Epithelial cell of proximal tubule (primary cell): ENCODE data around the gene HES3. TPM values are rescaled to one million over a fixed set of nuclear protein-coding genes. Genes with fewer than 3 reads are reported as not detected.

Experiments used
- DNase-seq: peaks from one replicate; pipeline ENCODE4 v3.0.0-alpha.2; 2011; ENCODE audit warnings: low read depth
- H3K4me3 ChIP-seq: 2 replicates; pipeline ENCODE4 v1.5.1; 2011; ENCODE audit warnings: low read depth, mild to moderate bottlenecking, low read length
- total RNA-seq: library from RNA; depleted of rRNA; stranded (reverse); fragments of >200 nt; gene quantifications from 2 replicates; pipeline ENCODE4 v1.2.3, GENCODE V29; 2015
- TF ChIP-seq, protein P1 (sequence below): conservative IDR thresholded peaks from 2 replicates; pipeline ENCODE4 v1.5.1; 2012; ENCODE audit warnings: low read depth, mild to moderate bottlenecking, low read length

HES3 gene
- total RNA-seq, 1 donor from 2014 or later = not detected

DNA sequence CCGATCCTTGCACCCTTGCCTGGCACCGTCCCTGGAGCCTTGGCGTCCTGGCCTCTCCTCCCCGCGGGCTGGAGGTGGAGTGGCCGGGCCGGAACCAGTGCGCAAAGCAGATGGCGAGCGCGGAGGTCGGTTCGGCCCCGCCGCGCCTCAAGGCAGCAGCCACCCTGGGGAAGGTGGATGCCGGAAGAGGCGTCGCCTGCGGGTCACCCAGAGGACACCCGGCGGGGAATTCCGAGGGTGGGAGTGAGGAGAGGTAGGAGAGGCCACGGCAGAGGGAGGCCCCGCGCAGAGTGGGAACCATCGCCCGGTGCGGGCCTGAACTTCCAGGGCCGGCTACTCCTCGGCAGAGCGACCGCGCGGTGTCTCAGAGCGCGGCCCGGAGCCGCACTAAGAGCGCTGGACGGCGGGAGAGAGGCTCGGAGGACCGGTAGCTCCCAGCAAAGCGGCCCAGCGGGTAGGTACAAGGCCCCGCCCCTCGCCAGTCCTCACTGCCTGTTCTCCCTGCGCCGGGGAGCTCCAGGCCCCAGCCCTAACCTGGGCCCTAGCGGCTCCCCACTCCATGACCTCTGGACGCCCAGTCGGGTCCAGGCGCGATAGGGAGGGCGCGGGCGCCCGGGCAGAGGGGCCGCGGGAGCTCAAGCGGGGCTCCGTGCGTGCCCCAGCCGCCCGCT lies 38.0 kb upstream of the HES3 start, which contains the start of gene RNF207:
Gene RNF207 (plus strand): TSS at position 271 of the 671 bp plus-strand sequence. CDS start 417 bp downstream, outside the sequence.
- TF ChIP-seq, protein P1, sequence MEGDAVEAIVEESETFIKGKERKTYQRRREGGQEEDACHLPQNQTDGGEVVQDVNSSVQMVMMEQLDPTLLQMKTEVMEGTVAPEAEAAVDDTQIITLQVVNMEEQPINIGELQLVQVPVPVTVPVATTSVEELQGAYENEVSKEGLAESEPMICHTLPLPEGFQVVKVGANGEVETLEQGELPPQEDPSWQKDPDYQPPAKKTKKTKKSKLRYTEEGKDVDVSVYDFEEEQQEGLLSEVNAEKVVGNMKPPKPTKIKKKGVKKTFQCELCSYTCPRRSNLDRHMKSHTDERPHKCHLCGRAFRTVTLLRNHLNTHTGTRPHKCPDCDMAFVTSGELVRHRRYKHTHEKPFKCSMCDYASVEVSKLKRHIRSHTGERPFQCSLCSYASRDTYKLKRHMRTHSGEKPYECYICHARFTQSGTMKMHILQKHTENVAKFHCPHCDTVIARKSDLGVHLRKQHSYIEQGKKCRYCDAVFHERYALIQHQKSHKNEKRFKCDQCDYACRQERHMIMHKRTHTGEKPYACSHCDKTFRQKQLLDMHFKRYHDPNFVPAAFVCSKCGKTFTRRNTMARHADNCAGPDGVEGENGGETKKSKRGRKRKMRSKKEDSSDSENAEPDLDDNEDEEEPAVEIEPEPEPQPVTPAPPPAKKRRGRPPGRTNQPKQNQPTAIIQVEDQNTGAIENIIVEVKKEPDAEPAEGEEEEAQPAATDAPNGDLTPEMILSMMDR = no peak
- H3K4me3 ChIP-seq = peak within 1 kb of the TSS; percentile 90
- DNase-seq = no peak

DNA sequence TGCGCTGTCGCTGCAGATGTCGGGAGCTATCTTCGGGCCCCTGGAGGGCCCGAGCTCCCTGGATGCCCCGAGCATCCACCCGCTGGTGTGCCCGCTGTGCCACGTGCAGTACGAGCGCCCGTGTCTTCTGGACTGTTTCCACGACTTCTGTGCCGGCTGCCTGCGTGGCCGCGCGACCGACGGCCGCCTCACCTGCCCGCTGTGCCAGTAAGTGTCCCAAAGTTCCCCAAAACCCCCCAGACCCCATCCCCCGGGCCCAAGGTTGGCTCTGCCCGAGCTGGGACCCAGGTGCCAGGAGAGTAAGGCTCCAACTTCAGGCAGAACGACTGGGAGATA lies 37.5 kb upstream of the HES3 start:
- TF ChIP-seq, protein P1 = no peak
- no peak for DNase-seq
- peak overlapping the region; percentile 90 for H3K4me3 ChIP-seq

DNA sequence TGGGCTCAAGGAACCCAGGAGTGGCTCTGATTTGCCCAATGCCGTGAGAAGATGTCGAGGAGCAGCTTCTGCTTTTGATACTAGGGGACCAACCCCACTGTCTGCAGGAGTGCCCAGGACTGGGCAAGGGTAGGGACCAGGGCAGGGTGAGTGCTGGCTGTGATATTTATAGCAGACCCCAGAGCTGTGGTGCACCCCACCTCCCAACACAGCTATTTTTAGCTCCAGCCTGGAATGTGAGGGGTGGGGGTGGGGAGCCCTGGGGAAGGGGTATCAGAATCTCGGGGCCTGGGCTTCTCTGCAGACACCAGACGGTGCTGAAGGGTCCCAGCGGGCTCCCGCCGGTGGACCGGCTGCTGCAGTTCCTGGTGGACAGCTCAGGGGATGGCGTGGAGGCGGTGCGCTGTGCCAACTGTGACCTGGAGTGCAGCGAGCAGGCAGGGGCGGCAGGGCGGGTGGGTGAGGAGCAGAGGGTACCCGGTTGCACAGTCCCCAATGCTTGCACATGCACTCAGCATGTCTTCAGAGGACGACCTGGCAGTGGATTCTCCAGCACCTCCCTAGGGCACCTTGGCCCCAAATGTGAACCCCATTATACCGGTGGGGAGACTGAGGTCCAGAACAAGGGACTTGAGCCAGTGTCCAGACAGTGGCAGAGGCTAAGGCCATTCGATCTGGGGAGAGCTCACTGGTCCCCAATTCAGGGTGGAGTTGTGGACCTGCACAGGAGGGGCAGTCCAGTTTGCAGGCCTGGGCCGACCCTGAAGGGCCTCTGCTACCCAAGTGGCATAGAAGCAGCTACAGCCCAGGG lies 36.7 kb upstream of the HES3 start:
- no peak for DNase-seq
- peak overlapping the region; percentile 90 for H3K4me3 ChIP-seq
- TF ChIP-seq, protein P1 = no peak

DNA sequence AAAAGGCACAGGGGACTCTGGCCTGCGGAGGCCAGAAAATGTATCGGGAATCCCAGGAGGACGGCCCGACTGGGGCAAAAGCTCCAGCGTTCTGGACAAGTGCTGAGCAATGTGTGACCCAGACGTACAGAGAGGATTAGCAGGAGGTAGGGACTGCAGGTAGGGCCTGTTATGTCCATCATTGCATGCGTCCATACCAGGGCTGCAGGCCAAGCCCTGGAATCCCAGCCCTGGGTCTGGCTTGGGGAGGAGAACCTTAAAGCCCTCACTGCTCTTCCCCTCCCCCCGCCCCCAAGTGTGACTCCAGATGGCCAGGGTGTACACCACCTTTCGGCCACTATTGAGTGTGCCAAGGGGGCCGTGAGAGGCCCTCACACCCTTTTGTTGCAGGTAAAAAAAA lies 36.1 kb upstream of the HES3 start:
- no peak overlapping the region for H3K4me3 ChIP-seq
- no peak for DNase-seq
- TF ChIP-seq, protein P1 = no peak

DNA sequence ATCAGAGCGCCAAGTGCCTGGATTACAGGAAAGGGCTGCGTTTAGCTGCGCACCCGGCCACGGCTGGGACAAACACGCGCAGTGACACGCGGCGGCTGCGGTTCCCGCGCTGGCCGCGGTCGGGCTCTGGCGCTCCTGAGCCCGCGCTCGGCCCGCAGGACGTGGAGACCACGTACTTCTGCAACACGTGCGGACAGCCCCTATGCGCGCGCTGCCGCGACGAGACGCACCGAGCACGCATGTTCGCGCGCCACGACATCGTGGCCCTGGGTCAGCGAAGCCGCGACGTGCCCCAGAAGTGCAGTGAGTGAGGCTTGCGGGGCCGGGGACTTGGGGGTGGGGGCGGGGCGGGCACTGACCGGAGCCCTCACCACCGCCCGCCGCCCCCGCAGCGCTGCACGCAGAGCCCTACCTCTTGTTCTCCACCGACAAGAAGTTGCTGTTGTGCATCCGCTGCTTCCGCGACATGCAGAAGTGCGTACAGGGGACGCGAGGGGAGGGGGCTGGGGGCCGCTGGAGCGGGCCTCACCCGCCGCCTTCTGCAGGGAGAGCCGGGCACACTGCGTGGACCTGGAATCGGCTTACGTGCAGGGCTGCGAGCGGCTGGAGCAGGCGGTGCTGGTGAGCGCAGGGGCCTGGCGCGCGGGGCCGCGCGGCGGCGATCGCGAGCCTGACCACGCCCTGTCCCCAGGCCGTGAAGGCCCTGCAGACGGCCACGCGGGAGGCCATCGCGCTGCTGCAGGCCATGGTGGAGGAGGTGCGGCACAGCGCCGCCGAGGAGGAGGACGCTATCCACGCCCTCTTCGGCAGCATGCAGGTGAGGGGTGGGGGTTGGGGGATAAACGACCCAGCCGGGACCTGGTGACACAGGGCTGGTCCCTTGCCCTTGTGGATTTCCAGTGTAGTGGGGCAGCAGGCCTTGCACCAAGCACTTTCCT lies 35.0 kb upstream of the HES3 start:
- DNase-seq = no peak
- no peak overlapping the region for H3K4me3 ChIP-seq
- TF ChIP-seq, protein P1 = no peak

DNA sequence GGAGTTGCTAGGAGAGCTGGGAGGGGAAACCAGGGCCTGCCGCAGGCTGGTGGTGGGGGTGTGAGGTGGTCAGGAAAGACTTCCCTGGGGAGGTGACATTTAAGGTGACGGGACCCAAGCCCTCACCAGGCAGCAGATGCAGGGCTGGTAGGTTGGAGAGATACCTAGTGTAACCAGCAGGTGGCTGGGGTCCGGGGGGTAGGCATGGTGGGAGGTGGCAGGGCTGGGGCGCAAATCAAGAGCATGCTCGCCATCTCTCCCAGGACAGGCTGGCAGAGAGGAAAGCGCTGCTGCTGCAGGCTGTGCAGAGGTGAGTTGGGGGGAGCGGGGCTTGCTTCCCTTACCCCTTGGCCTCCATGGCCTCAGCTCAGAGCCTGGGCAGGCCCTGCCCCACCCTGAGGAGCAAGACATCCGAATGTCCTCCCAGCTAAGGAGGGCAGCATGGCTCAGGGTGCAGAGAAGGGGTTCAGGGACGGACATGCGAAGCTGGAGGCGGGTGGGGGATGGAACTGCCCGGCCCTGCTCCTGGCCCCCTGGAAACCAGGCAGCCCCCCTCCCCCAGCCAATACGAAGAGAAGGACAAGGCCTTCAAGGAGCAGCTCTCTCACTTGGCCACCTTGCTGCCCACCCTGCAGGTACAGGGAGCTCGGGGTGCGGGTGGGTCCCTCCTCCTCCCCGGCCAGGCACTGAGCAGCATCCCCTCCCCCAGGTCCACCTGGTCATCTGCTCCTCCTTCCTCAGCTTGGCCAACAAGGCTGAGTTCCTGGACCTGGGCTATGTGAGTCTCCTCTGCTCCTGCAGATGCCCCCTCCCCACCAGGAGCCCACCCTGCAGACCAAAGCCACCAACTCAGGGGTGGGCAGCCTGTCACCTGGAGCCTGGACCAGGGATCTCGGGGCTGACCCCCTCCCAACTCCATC lies 34.1 kb upstream of the HES3 start:
- DNase-seq = no peak
- TF ChIP-seq, protein P1 = peak; percentile 34
- H3K4me3 ChIP-seq = no peak overlapping the region
